CD14-positive monocyte (primary cell): ENCODE measurements around the gene NEFH. TPM values are rescaled to one million over a fixed set of nuclear protein-coding genes. Genes with fewer than 3 reads are reported as not detected.

Experiments
- DNase-seq, 3 donors: peaks; one replicate each; pipeline ENCODE4 v3.0.0-alpha.2; 2011 to 2022
- H2AFZ ChIP-seq: 2 replicates; pipeline ENCODE4 v1.6.0; 2012; ENCODE audit warnings: mild to moderate bottlenecking, low read depth, low read length, inconsistent platforms; ENCODE audit not compliant: insufficient read depth, poor library complexity, severe bottlenecking
- H3K27ac ChIP-seq, 2 donors: 1 replicate in 1 of 2; 2 replicates in 1 of 2; pipeline ENCODE4 v1.5.1; 2012 to 2013; ENCODE audit warnings: low read length in 2 of 2, control low read depth in 1 of 2, inconsistent platforms in 1 of 2, low read depth in 1 of 2, mild to moderate bottlenecking in 1 of 2
- H3K27me3 ChIP-seq, 2 donors: one replicate each; pipeline versions ENCODE4 v1.6.0 to v1.6.1; 2011 to 2013; ENCODE audit warnings: low read length in 2 of 2; ENCODE audit not compliant: control insufficient read depth in 2 of 2, insufficient read depth in 2 of 2
- H3K36me3 ChIP-seq, 2 donors: replicated peaks in 1 of 2; 1 replicate in 1 of 2; 2 replicates in 1 of 2; pipeline versions ENCODE4 v1.5.1 to v1.6.1; 2012 to 2013; ENCODE audit warnings: low read length in 2 of 2, control low read depth in 1 of 2, inconsistent platforms in 1 of 2, mild to moderate bottlenecking in 1 of 2; ENCODE audit not compliant: insufficient read depth in 2 of 2, control insufficient read depth in 1 of 2
- H3K4me1 ChIP-seq, 2 donors: 1 replicate in 1 of 2; 2 replicates in 1 of 2; pipeline versions ENCODE4 v1.5.1 to v1.6.1; 2012 to 2013; ENCODE audit warnings: low read length in 2 of 2, control low read depth in 1 of 2, inconsistent platforms in 1 of 2, mild to moderate bottlenecking in 1 of 2, moderate library complexity in 1 of 2; ENCODE audit not compliant: insufficient read depth in 2 of 2, control insufficient read depth in 1 of 2
- H3K4me2 ChIP-seq: replicated peaks from 2 replicates; pipeline ENCODE3; 2012; ENCODE audit warnings: low read length, moderate library complexity, mild to moderate bottlenecking; ENCODE audit not compliant: poor library complexity, severe bottlenecking; ENCODE audit errors: extremely low read depth
- H3K4me3 ChIP-seq, 3 experiments: fragments of 200-600 bp in 1 of 3; sonication (generic) in 1 of 3; replicated peaks in 1 of 3; 1 replicate in 2 of 3; 2 replicates in 1 of 3; pipeline ENCODE4 v1.5.1; 2011 to 2013; ENCODE audit warnings: low read length in 3 of 3, mild to moderate bottlenecking in 3 of 3, control low read depth in 2 of 3, low read depth in 2 of 3, inconsistent platforms in 1 of 3, moderate library complexity in 1 of 3
- H3K79me2 ChIP-seq: 2 replicates; pipeline ENCODE4 v1.6.0; 2012; ENCODE audit warnings: mild to moderate bottlenecking, control low read depth, inconsistent platforms, low read length, moderate library complexity; ENCODE audit not compliant: insufficient read depth
- H3K9ac ChIP-seq: 2 replicates; pipeline ENCODE4 v1.6.0; 2017; ENCODE audit warnings: low read length, mild to moderate bottlenecking; ENCODE audit not compliant: insufficient read depth, poor library complexity, severe bottlenecking
- H3K9me3 ChIP-seq, 2 donors: replicated peaks in 1 of 2; 1 replicate in 1 of 2; 2 replicates in 1 of 2; pipeline versions ENCODE4 v1.5.1 to v1.6.1; 2012 to 2013; ENCODE audit warnings: low read length in 2 of 2, control low read depth in 1 of 2; ENCODE audit not compliant: control insufficient read depth in 1 of 2, insufficient read depth in 1 of 2
- H4K20me1 ChIP-seq: 2 replicates; pipeline ENCODE4 v1.6.0; 2012; ENCODE audit warnings: mild to moderate bottlenecking, low read length, control low read depth, moderate library complexity; ENCODE audit not compliant: insufficient read depth
- H3K27ac Mint-ChIP-seq, 7 donors: one replicate each; pipeline ENCODE4 v1.8.0; 2020; ENCODE audit warnings: mild to moderate bottlenecking in 7 of 7, mixed read lengths in 7 of 7, moderate library complexity in 6 of 7, inconsistent platforms in 2 of 7
- H3K27me3 Mint-ChIP-seq, 3 donors: one replicate each; pipeline ENCODE4 v1.8.0; 2021 to 2022; ENCODE audit warnings: low read depth in 3 of 3, mild to moderate bottlenecking in 3 of 3, mixed read lengths in 3 of 3, moderate library complexity in 3 of 3, inconsistent platforms in 1 of 3
- H3K36me3 Mint-ChIP-seq, 2 donors: one replicate each; pipeline ENCODE4 v1.8.0; 2020; ENCODE audit warnings: mixed read lengths in 2 of 2, inconsistent platforms in 1 of 2, mild to moderate bottlenecking in 1 of 2
- H3K4me1 Mint-ChIP-seq: one replicate; pipeline ENCODE4 v1.8.0; 2020; ENCODE audit warnings: mild to moderate bottlenecking, mixed read lengths
- H3K4me3 Mint-ChIP-seq, 2 donors: one replicate each; pipeline ENCODE4 v1.8.0; 2020; ENCODE audit warnings: mild to moderate bottlenecking in 2 of 2, mixed read lengths in 2 of 2, moderate library complexity in 1 of 2
- H3K9me3 Mint-ChIP-seq, 7 donors: one replicate each; pipeline ENCODE4 v1.8.0; 2020 to 2022; ENCODE audit warnings: mixed read lengths in 7 of 7, mild to moderate bottlenecking in 6 of 7, moderate library complexity in 6 of 7, inconsistent platforms in 2 of 7
- WGBS: methylation state at CpG from one replicate; pipeline ENCODE4 v1.1.5; 2013; ENCODE audit warnings: missing lambda C conversion rate; ENCODE audit not compliant: insufficient coverage; 5-methylcytosine and 5-hydroxymethylcytosine counted together
- intact Hi-C, 2 donors: fragments of 100-400 bp; cut with micrococcal nuclease; formaldehyde crosslinking; loops; one replicate each; pipeline versions ENCODE4 v1.15.0 to v1.15.1; 2023
- polyA plus RNA-seq, 3 donors: library from polyadenylated mRNA; depleted of rRNA in 1 of 3; unstranded in 2 of 3; stranded (reverse) in 1 of 3; fragments of 300-500 nt in 2 of 3; fragments of >200 nt in 1 of 3; fragmentation: Illumina TruSeq in 2 of 3; gene quantifications; 1 replicate in 2 of 3; 2 replicates in 1 of 3; pipeline ENCODE4 v1.2.3, GENCODE V29; 2012 to 2021
- TF ChIP-seq, protein P1 (sequence below): fragments of 200-600 bp; IDR thresholded peaks from one replicate; pipeline ENCODE4 v1.8.0; 2022; ENCODE audit warnings: antibody characterized with exemption, mild to moderate bottlenecking

Gene NEFH
- polyA plus RNA-seq, 3 donors = 0.20 to 1.2 (median 0.74) TPM

DNA sequence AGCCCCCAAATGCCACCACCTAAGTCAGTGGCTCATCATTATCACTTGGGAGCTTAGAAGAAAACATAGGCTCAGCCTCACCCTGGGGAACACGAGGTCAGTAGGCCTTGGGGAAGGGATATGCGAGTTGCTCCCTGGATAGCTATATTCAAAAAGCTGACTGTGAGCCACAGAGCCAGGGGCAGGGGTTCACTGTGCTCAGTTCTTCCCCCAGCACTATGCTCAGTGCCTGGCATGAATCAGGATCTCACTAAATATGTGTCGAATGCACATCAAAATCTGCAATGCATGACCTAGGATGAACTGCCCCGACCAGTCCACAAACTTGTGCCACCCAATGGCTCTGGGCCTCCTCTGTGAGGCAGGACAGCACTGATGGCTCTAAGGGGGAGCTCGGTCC is 38.4 kb downstream of the NEFH start:
- H3K4me1 ChIP-seq = no peaks in the 10 kb centered on the region
- Mint-ChIP-seq H3K27ac (no peak overlapping the region), H3K36me3 (peaks cover 71 to 93% of the 10 kb centered on the region in 2 donors), H3K27me3 (no peaks in the 10 kb centered on the region), H3K4me3 (no peak overlapping the region), H3K4me1 (no peaks in the 10 kb centered on the region), H3K9me3 (no peaks in the 10 kb centered on the region)
- peaks cover 69 to 81% of the 10 kb centered on the region in 2 donors for H3K36me3 ChIP-seq
- H3K9ac ChIP-seq = no peak overlapping the region
- intact Hi-C loops = no loop called here
- H4K20me1 ChIP-seq = no peaks in the 10 kb centered on the region
- H3K4me2 ChIP-seq = no peak overlapping the region
- H3K27me3 ChIP-seq = no peaks in the 10 kb centered on the region
- no peaks in the 10 kb centered on the region for H3K79me2 ChIP-seq
- H2AFZ ChIP-seq = no peak overlapping the region
- no peak overlapping the region for H3K27ac ChIP-seq
- 96% methylated on average over 5 of the region's 5 CpGs for WGBS
- no peak overlapping the region for H3K4me3 ChIP-seq
- TF ChIP-seq, protein P1, sequence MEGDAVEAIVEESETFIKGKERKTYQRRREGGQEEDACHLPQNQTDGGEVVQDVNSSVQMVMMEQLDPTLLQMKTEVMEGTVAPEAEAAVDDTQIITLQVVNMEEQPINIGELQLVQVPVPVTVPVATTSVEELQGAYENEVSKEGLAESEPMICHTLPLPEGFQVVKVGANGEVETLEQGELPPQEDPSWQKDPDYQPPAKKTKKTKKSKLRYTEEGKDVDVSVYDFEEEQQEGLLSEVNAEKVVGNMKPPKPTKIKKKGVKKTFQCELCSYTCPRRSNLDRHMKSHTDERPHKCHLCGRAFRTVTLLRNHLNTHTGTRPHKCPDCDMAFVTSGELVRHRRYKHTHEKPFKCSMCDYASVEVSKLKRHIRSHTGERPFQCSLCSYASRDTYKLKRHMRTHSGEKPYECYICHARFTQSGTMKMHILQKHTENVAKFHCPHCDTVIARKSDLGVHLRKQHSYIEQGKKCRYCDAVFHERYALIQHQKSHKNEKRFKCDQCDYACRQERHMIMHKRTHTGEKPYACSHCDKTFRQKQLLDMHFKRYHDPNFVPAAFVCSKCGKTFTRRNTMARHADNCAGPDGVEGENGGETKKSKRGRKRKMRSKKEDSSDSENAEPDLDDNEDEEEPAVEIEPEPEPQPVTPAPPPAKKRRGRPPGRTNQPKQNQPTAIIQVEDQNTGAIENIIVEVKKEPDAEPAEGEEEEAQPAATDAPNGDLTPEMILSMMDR = no peak
- no peaks in the 10 kb centered on the region for H3K9me3 ChIP-seq
- no peak for DNase-seq

DNA sequence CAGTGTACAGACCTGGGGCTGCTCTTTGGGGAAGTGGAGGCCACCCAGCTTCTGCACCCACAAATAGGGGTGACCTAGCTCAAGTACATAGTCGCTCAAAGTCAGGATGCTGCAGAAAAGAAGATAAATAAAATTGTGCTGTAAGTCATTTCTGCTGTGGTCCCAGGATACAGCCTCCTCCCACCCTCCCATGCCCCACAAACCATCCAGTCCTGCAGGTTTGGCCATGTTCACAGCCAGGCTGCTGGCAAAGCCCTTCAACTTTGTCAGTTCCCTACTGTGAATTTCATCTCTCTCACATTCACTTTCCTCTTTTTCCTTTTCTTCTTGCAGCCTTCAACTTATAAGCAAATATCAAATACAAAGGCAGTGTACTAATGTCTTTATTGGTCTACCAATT is 40.0 kb downstream of the NEFH start:
- Mint-ChIP-seq H3K4me3 (no peak overlapping the region), H3K9me3 (no peaks in the 10 kb centered on the region), H3K27ac (peak overlapping the region in 1 of 7 donors; percentile 38), H3K4me1 (no peaks in the 10 kb centered on the region), H3K36me3 (peaks cover 85 to 96% of the 10 kb centered on the region in 2 donors), H3K27me3 (no peaks in the 10 kb centered on the region)
- intact Hi-C loops = loop anchor here (10.0 kb wide), 1 partner anchor 125 kb away; no protein-coding TSS in a partner anchor
- no peaks in the 10 kb centered on the region for H3K79me2 ChIP-seq
- no peak for DNase-seq
- no peak overlapping the region for H3K4me2 ChIP-seq
- no peaks in the 10 kb centered on the region for H3K4me1 ChIP-seq
- no peaks in the 10 kb centered on the region for H4K20me1 ChIP-seq
- H3K27me3 ChIP-seq = no peaks in the 10 kb centered on the region
- no peak overlapping the region for H3K4me3 ChIP-seq
- no peak overlapping the region for H3K9ac ChIP-seq
- H3K27ac ChIP-seq = no peak overlapping the region
- TF ChIP-seq, protein P1 = no peak
- H3K9me3 ChIP-seq = no peaks in the 10 kb centered on the region
- peaks cover 84 to 93% of the 10 kb centered on the region in 2 donors for H3K36me3 ChIP-seq
- no peak overlapping the region for H2AFZ ChIP-seq
- no CpG with 5 or more reads among the region's 1 CpG for WGBS
